ENCODE results near the gene DDR1. TPM values are rescaled to one million over a fixed set of nuclear protein-coding genes. Genes with fewer than 3 reads are reported as not detected.
"Not testable (repeated sequence)": the region's sequence is repeated elsewhere in the genome, so short reads cannot be mapped to it uniquely, and the experiment has no call there.

The DDR1 gene
- total RNA-seq, 1 donor from 2014 or later: 80.9 TPM

DNA sequence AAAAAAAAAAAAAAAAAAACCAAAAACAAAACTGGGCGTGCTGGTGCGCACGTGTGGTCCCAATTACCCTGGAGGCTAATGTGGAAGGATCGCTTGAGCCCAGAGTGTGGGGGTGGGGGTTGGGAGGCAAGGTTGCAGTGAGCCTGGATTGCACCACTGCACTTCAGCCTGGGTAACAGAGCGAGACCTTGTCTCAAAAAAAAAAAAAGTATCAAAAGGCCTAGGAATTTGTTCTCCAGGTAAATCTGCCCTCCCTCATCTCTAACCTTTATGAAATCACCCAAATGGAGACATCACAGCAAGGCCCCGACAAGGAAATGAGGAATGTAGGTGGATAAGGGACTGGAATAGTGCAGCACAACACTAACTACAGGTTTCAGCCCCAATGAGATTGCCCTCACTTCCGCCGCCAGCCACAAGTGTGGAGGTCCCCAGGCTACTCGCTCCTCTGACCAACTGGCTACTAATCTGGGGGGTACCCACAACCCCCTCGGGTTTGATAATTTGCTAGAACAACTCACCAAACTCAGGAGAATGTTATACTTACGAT, 36.8 kb upstream of the DDR1 start:
- TF ChIP-seq, protein P1, sequence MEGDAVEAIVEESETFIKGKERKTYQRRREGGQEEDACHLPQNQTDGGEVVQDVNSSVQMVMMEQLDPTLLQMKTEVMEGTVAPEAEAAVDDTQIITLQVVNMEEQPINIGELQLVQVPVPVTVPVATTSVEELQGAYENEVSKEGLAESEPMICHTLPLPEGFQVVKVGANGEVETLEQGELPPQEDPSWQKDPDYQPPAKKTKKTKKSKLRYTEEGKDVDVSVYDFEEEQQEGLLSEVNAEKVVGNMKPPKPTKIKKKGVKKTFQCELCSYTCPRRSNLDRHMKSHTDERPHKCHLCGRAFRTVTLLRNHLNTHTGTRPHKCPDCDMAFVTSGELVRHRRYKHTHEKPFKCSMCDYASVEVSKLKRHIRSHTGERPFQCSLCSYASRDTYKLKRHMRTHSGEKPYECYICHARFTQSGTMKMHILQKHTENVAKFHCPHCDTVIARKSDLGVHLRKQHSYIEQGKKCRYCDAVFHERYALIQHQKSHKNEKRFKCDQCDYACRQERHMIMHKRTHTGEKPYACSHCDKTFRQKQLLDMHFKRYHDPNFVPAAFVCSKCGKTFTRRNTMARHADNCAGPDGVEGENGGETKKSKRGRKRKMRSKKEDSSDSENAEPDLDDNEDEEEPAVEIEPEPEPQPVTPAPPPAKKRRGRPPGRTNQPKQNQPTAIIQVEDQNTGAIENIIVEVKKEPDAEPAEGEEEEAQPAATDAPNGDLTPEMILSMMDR (IDR thresholded peaks at IDR 0.05): no peak
- DNase-seq (peak; percentile 57), ATAC-seq (peak; percentile 36 to 45)
- H3K27me3 ChIP-seq (ENCODE audit: low read depth): no peaks in the 10 kb centered on the region
- no peaks in the 10 kb centered on the region for H3K36me3 ChIP-seq
- H3K27ac ChIP-seq: no peak overlapping the region
- intact Hi-C loops (cut with DNase I): no loop called here
- H3K4me1 ChIP-seq: peaks cover 18% of the 10 kb centered on the region
- no peak overlapping the region for H3K4me3 ChIP-seq
- H3K9me3 ChIP-seq: no peaks in the 10 kb centered on the region

DNA sequence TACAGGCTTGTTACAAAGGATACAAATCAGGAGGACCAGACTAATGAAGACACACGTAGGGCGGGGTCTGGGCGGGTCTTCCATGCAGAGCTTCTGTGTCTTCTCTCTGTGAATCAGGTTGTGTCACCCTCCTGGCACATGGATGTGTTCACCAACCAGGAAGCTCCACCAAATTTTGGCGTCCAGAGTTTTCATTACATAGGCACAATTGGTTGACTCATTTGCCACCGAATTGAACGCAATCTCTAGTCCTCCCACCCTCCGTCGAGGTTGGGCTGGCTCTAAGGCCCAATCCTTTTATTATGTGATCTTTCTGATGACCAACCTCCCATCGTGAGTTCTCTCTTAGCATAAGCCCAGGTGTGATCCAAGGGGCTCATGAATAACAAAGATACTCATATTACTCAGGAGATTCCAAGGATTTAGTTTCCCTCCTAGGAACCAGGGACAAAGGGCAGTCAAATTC, 36.3 kb upstream of the DDR1 start:
- Histone ChIP-seq H3K27me3 (ENCODE audit: low read depth) (no peaks in the 10 kb centered on the region), H3K4me3 (no peak overlapping the region), H3K36me3 (no peaks in the 10 kb centered on the region), H3K27ac (no peak overlapping the region), H3K9me3 (no peaks in the 10 kb centered on the region), H3K4me1 (peaks cover 12% of the 10 kb centered on the region)
- DNase-seq (no peak), ATAC-seq (no peak)
- intact Hi-C loops (cut with DNase I): no loop called here
- TF ChIP-seq, protein P1 (IDR thresholded peaks at IDR 0.05): no peak

DNA sequence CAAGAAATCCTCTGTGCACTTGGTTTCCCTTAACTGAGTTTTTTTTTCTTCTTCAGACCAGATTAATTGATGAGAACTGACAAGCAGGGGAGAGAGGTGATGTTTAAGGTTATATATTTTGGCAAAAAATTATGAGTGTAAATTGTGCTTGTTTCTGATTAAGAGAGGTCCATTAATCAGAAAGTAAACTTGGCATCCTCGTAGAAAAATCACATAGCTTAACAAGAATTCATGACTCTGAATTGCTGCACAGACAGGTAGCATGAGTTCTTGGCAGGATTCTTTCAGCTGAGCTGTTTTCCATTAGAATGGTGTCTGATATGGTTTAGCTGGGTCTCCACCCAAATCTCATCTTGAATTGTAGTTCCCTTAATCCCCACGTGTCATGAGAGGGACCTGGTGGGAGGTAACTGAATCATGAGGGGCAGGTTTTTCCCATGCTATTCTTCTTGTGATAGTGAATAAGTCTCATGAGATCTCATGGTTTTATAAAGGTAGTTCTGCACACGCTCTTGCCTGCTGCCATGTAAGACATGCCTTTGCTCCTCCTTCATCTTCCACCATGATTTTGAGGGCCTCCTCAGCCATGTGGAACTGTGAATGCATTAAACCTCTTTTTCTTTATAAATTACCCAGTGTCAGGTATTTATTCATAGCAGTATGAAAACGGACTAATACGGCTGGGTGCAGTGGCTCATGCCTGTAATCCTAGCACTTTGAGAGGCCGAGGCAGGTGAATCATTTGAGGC, 34.2 kb upstream of the DDR1 start:
- Histone ChIP-seq H3K9me3 (no peaks in the 10 kb centered on the region), H3K4me1 (no peaks in the 10 kb centered on the region), H3K36me3 (no peaks in the 10 kb centered on the region), H3K4me3 (no peak overlapping the region), H3K27ac (no peak overlapping the region), H3K27me3 (ENCODE audit: low read depth) (no peaks in the 10 kb centered on the region)
- DNase-seq: no peak
- intact Hi-C loops (cut with DNase I): no loop called here
- TF ChIP-seq, protein P1 (IDR thresholded peaks at IDR 0.05): no peak
- no peak for ATAC-seq

DNA sequence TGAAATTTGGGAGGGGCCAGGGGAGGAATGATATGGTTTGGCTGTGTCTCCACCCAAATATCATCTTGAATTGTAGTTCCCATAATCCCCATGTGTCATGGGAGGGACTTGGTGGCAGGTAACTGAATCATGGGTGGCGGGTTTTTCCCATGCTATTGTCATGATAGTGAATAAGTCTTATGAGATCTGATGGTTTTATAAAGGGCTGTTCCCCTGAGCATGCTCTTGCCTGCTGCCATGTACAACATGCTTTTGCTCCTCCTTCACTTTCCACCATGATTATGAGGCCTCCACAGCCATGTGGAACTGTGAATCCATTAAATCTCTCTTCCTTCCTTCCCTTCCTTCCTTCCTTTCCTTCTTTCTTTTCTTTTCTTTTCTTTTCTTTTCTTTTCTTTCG, 31.9 kb upstream of the DDR1 start:
- H3K4me3 ChIP-seq; H3K27me3 ChIP-seq (ENCODE audit: low read depth); H3K27ac ChIP-seq; H3K36me3 ChIP-seq; DNase-seq; H3K4me1 ChIP-seq; intact Hi-C loops (cut with DNase I); H3K9me3 ChIP-seq; ATAC-seq: not testable (repeated sequence)

DNA sequence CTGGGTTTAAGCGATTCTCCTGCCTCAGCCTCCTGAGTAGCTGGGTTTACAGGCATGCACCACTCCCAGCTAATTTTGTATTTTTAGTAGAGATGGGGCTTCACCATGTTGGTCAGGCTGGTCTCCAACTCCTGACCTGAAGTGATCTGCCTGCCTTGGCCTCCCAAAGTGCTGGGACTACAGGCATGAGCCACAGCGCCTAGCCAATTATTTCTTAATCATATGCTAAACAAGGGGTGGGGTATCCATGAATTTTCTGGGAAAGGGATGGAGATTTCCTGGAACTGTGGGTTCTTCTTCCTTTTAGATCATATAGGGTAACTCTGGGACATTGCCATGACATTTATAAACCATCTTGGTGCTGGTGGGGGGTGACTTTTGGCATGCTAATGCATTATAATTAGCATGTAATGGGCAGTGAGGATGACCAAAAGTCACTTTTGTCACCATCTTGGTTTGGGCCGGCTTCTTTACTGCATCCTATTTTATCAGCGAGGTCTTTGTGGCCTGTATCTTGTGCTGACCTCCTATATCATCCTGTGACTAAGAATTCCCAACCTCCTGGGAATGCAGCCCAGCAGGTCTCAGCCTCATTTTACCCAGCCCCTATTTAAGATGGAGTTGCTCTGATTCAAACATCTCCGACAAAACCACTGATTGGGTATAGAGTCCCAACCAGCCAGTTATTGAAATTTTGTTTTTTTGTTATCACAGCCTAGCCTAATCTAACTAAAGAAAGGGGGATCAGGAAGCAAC, 29.9 kb upstream of the DDR1 start:
- ATAC-seq: peak in 1 of 2 donors; percentile 18
- TF ChIP-seq, protein P1 (IDR thresholded peaks at IDR 0.05): no peak
- intact Hi-C loops (cut with DNase I): no loop called here
- no peaks in the 10 kb centered on the region for H3K27me3 ChIP-seq (ENCODE audit: low read depth)
- no peaks in the 10 kb centered on the region for H3K36me3 ChIP-seq
- H3K4me1 ChIP-seq: no peaks in the 10 kb centered on the region
- peak overlapping the region; percentile 54 for H3K27ac ChIP-seq
- H3K4me3 ChIP-seq: no peak overlapping the region
- DNase-seq: no peak
- no peaks in the 10 kb centered on the region for H3K9me3 ChIP-seq

Measured in lower lobe of right lung (tissue), 2 donors.